Renal cortex interstitium (tissue), 11 donors: ENCODE measurements around the gene MAFF. TPM values are rescaled to one million over a fixed set of nuclear protein-coding genes. Genes with fewer than 3 reads are reported as not detected.
A peak's percentile ranks its signal among the peaks of the same experiment; 100 is the strongest.
"Not testable (repeated sequence)": the region's sequence is repeated elsewhere in the genome, so short reads cannot be mapped to it uniquely, and the experiment has no call there.

Experiments used
- DNase-seq, 11 donors: peaks; one replicate each; pipeline ENCODE4 v3.0.0-alpha.2; 2013; ENCODE audit warnings: low read depth in 9 of 11, low spot score in 4 of 11; ENCODE audit errors: extremely low read depth in 1 of 11
- polyA plus RNA-seq, 3 donors: library from polyadenylated mRNA; unstranded; fragments of 120-200 nt; gene quantifications; one replicate each; pipeline ENCODE4 v1.2.1, GENCODE V29; 2013; ENCODE audit not compliant: insufficient read length in 3 of 3

The MAFF gene
- polyA plus RNA-seq, 3 donors: 2.6 to 6.6 (median 3.1) TPM

GRCh38 chr22:38218661-38219622 is 17.1 kb downstream of the MAFF start:
- peak in 2 of 11 donors; percentile 56 to 63 for DNase-seq

- no peak for DNase-seq
Observed at GRCh38 chr22:38219632-38220031, 17.8 kb downstream of the MAFF start.

- DNase-seq: no peak
Observed at GRCh38 chr22:38220163-38220562, 18.4 kb downstream of the MAFF start.

GRCh38 chr22:38220653-38221386 is 19.0 kb downstream of the MAFF start:
- DNase-seq: no peak

GRCh38 chr22:38221407-38221806 is 19.6 kb downstream of the MAFF start:
- DNase-seq: no peak

GRCh38 chr22:38221908-38222796 is 20.4 kb downstream of the MAFF start:
- DNase-seq: no peak

GRCh38 chr22:38222797-38223119 is 21.0 kb downstream of the MAFF start:
- DNase-seq: no peak

- no peak for DNase-seq
Observed at GRCh38 chr22:38223289-38223960, 21.6 kb downstream of the MAFF start.

GRCh38 chr22:38226853-38227649 is 25.3 kb downstream of the MAFF start:
- no peak for DNase-seq

GRCh38 chr22:38228326-38228872 is 26.6 kb downstream of the MAFF start:
- no peak for DNase-seq

- no peak for DNase-seq
Observed at GRCh38 chr22:38228873-38229740, 27.3 kb downstream of the MAFF start.

GRCh38 chr22:38230108-38230825 is 28.5 kb downstream of the MAFF start:
- DNase-seq: no peak

- no peak for DNase-seq
Observed at GRCh38 chr22:38230916-38231315, 29.1 kb downstream of the MAFF start.

- DNase-seq: no peak
Observed at GRCh38 chr22:38232196-38232595, 30.4 kb downstream of the MAFF start.

GRCh38 chr22:38233427-38233826 is 31.6 kb downstream of the MAFF start:
- no peak for DNase-seq

GRCh38 chr22:38233856-38234255 is 32.1 kb downstream of the MAFF start:
- DNase-seq: not testable (repeated sequence)
